HG02970 (cell line): ENCODE data around the gene OSBPL6.
"Not testable (repeated sequence)": the region's sequence is repeated elsewhere in the genome, so short reads cannot be mapped to it uniquely, and the experiment has no call there.

ENCODE experiments used
- ATAC-seq: cut with Tn5 transposase; IDR thresholded peaks from one replicate; pipeline ENCODE4 v1.9.1; 2021; ENCODE audit warnings: mild to moderate bottlenecking, moderate library complexity, moderate number of reproducible peaks; ENCODE audit not compliant: unreplicated experiment, low FRiP score

Gene OSBPL6

GRCh38 chr2:178331474-178332432, 137.4 kb downstream of the OSBPL6 start:
- no peak for ATAC-seq

- no peak for ATAC-seq
Measured at GRCh38 chr2:178333851-178334250, 139.5 kb downstream of the OSBPL6 start.

GRCh38 chr2:178335230-178335629, 140.9 kb downstream of the OSBPL6 start:
- no peak for ATAC-seq

- ATAC-seq: no peak
Measured at GRCh38 chr2:178344121-178344520, 149.8 kb downstream of the OSBPL6 start.

GRCh38 chr2:178345951-178346350, 151.6 kb downstream of the OSBPL6 start:
- ATAC-seq: no peak

GRCh38 chr2:178350051-178350450, 155.7 kb downstream of the OSBPL6 start:
- no peak for ATAC-seq

GRCh38 chr2:178357704-178358103, 163.4 kb downstream of the OSBPL6 start:
- ATAC-seq: not testable (repeated sequence)

- no peak for ATAC-seq
Measured at GRCh38 chr2:178359192-178359912, 165.0 kb downstream of the OSBPL6 start.

GRCh38 chr2:178361588-178361987, 167.3 kb downstream of the OSBPL6 start:
- ATAC-seq: no peak

- no peak for ATAC-seq
Measured at GRCh38 chr2:178363252-178363651, 168.9 kb downstream of the OSBPL6 start.

- no peak for ATAC-seq
Measured at GRCh38 chr2:178365116-178365515, 170.8 kb downstream of the OSBPL6 start.

GRCh38 chr2:178366412-178366811, 172.1 kb downstream of the OSBPL6 start:
- no peak for ATAC-seq

GRCh38 chr2:178367344-178367743, 173.0 kb downstream of the OSBPL6 start:
- ATAC-seq: no peak

GRCh38 chr2:178374865-178375264, 180.6 kb downstream of the OSBPL6 start:
- no peak for ATAC-seq

- ATAC-seq: no peak
Measured at GRCh38 chr2:178377046-178377445, 182.7 kb downstream of the OSBPL6 start.

- no peak for ATAC-seq
Measured at GRCh38 chr2:178379162-178380004, 185.1 kb downstream of the OSBPL6 start.

- no peak for ATAC-seq
Measured at GRCh38 chr2:178380763-178381162, 186.5 kb downstream of the OSBPL6 start.

GRCh38 chr2:178383718-178384117, 189.4 kb downstream of the OSBPL6 start:
- no peak for ATAC-seq

- ATAC-seq: no peak
Measured at GRCh38 chr2:178385595-178386148, 191.4 kb downstream of the OSBPL6 start.

GRCh38 chr2:178386986-178387597, 192.8 kb downstream of the OSBPL6 start:
- no peak for ATAC-seq
